ENCODE results near the gene HES1.

HES1 gene

GRCh38 chr3:194169595-194169994 is 33.6 kb downstream of the HES1 start:
- H3K4me2 ChIP-seq (ENCODE audit: low read length) = no peak overlapping the region
- no peaks in the 10 kb centered on the region for H3K4me1 ChIP-seq (ENCODE audit: low read length)
- H3K4me3 ChIP-seq (ENCODE audit: low read length) = no peak overlapping the region
- H2AFZ ChIP-seq (ENCODE audit: low read depth, low read length) = no peak overlapping the region
- H4K20me1 ChIP-seq (ENCODE audit: insufficient read depth, low read length) = no peaks in the 10 kb centered on the region
- H3K36me3 ChIP-seq (replicated peaks; ENCODE audit: low read depth, low read length) = no peaks in the 10 kb centered on the region
- no peak overlapping the region for H3K9ac ChIP-seq (ENCODE audit: low read length)
- peaks cover 61% of the 10 kb centered on the region for H3K27me3 ChIP-seq (ENCODE audit: low read depth, low read length)
- no peaks in the 10 kb centered on the region for H3K9me3 ChIP-seq (ENCODE audit: insufficient read depth, low read length)
- no peak for TF ChIP-seq EZH2phosphoT487 (IDR thresholded peaks at IDR 0.05; ENCODE audit: low read depth)
- no peak for TF ChIP-seq CTCF (IDR thresholded peaks at IDR 0.05; ENCODE audit: low read depth, low read length)
- H3K79me2 ChIP-seq (ENCODE audit: low read length) = no peaks in the 10 kb centered on the region
- H3K27ac ChIP-seq (ENCODE audit: low read length) = no peak overlapping the region

GRCh38 chr3:194170793-194171192 is 34.8 kb downstream of the HES1 start:
- no peaks in the 10 kb centered on the region for H4K20me1 ChIP-seq (ENCODE audit: insufficient read depth, low read length)
- H3K9ac ChIP-seq (ENCODE audit: low read length) = no peak overlapping the region
- H3K79me2 ChIP-seq (ENCODE audit: low read length) = no peaks in the 10 kb centered on the region
- H2AFZ ChIP-seq (ENCODE audit: low read depth, low read length) = no peak overlapping the region
- H3K9me3 ChIP-seq (ENCODE audit: insufficient read depth, low read length) = no peaks in the 10 kb centered on the region
- H3K36me3 ChIP-seq (replicated peaks; ENCODE audit: low read depth, low read length) = no peaks in the 10 kb centered on the region
- H3K27ac ChIP-seq (ENCODE audit: low read length) = no peak overlapping the region
- no peaks in the 10 kb centered on the region for H3K4me1 ChIP-seq (ENCODE audit: low read length)
- no peak overlapping the region for H3K4me2 ChIP-seq (ENCODE audit: low read length)
- TF ChIP-seq EZH2phosphoT487 (IDR thresholded peaks at IDR 0.05; ENCODE audit: low read depth) = no peak
- TF ChIP-seq CTCF (IDR thresholded peaks at IDR 0.05; ENCODE audit: low read depth, low read length) = no peak
- H3K4me3 ChIP-seq (ENCODE audit: low read length) = no peak overlapping the region
- H3K27me3 ChIP-seq (ENCODE audit: low read depth, low read length) = peaks cover 51% of the 10 kb centered on the region

GRCh38 chr3:194174406-194174805 is 38.5 kb downstream of the HES1 start:
- H3K9ac ChIP-seq (ENCODE audit: low read length) = no peak overlapping the region
- no peak overlapping the region for H3K27ac ChIP-seq (ENCODE audit: low read length)
- H3K9me3 ChIP-seq (ENCODE audit: insufficient read depth, low read length) = no peaks in the 10 kb centered on the region
- no peak overlapping the region for H3K4me2 ChIP-seq (ENCODE audit: low read length)
- no peak overlapping the region for H3K4me3 ChIP-seq (ENCODE audit: low read length)
- H2AFZ ChIP-seq (ENCODE audit: low read depth, low read length) = no peak overlapping the region
- peaks cover 21% of the 10 kb centered on the region for H3K27me3 ChIP-seq (ENCODE audit: low read depth, low read length)
- TF ChIP-seq EZH2phosphoT487 (IDR thresholded peaks at IDR 0.05; ENCODE audit: low read depth) = no peak
- TF ChIP-seq CTCF (IDR thresholded peaks at IDR 0.05; ENCODE audit: low read depth, low read length) = no peak
- H3K36me3 ChIP-seq (replicated peaks; ENCODE audit: low read depth, low read length) = no peaks in the 10 kb centered on the region
- no peaks in the 10 kb centered on the region for H3K79me2 ChIP-seq (ENCODE audit: low read length)
- no peaks in the 10 kb centered on the region for H4K20me1 ChIP-seq (ENCODE audit: insufficient read depth, low read length)
- H3K4me1 ChIP-seq (ENCODE audit: low read length) = no peaks in the 10 kb centered on the region

- Histone ChIP-seq H4K20me1 (ENCODE audit: insufficient read depth, low read length) (no peaks in the 10 kb centered on the region), H3K27ac (ENCODE audit: low read length) (no peak overlapping the region), H3K9ac (ENCODE audit: low read length) (no peak overlapping the region), H3K9me3 (ENCODE audit: insufficient read depth, low read length) (no peaks in the 10 kb centered on the region), H2AFZ (ENCODE audit: low read depth, low read length) (no peak overlapping the region), H3K4me1 (ENCODE audit: low read length) (no peaks in the 10 kb centered on the region), H3K79me2 (ENCODE audit: low read length) (no peaks in the 10 kb centered on the region), H3K4me3 (ENCODE audit: low read length) (no peak overlapping the region), H3K27me3 (ENCODE audit: low read depth, low read length) (peaks cover 15% of the 10 kb centered on the region), H3K4me2 (ENCODE audit: low read length) (no peak overlapping the region), H3K36me3 (replicated peaks; ENCODE audit: low read depth, low read length) (no peaks in the 10 kb centered on the region)
- TF ChIP-seq CTCF (IDR thresholded peaks at IDR 0.05; ENCODE audit: low read depth, low read length) (no peak), EZH2phosphoT487 (IDR thresholded peaks at IDR 0.05; ENCODE audit: low read depth) (no peak)
These were observed 39.0 kb downstream of the HES1 start for GRCh38 chr3:194174980-194175379.

Data from OCI-LY3 (cell line).